Right lobe of liver (tissue), 4 donors: Measurements from ENCODE around the gene SIGMAR1.

Experiments
- POLR2A ChIP-seq: fragments of 450-650 bp; IDR thresholded peaks from one replicate; pipeline ENCODE4 v1.6.1; 2017; ENCODE audit warnings: antibody characterized with exemption, mild to moderate bottlenecking
- TF ChIP-seq, protein P1 (sequence below), 4 donors: fragments of 200-600 bp in 3 of 4; fragments of 450-650 bp in 1 of 4; IDR thresholded peaks; one replicate each; pipeline versions ENCODE4 v1.5.1 to v1.8.0; 2016 to 2022; ENCODE audit warnings: antibody characterized with exemption in 4 of 4, mild to moderate bottlenecking in 2 of 4
- donor health status: DM: no; HTN: no; CAD: no.
- donor health status: DM: no; HTN: no; CAD: no.
- donor health status: DM: no; HTN: yes; CAD: no.

DNA sequence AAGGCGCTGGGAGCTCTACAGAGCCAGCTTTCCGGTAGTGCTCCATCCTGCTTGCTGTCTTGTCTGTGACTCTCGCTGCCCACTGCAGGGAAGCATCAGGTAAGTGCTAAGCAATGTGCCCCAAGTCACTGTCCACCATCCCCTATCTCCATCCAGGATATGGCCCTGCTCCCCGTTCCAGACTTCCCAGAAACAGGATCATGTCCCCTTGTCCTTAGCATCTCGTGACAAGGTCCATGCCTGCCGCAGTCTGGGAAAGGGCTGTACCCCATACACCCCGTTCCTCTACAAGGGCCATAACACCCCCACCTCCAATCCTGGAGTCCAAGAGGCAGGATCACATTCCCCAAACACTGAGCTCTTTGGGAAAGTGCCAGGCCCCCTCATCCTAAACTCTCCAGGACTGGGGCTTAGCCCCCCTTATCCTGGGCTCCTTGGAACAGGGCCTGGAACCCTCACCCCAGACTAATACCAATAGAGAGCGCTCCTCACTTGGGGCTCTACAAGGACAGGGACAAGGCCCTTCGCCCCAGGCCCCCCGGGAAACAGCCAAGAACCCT, 26.3 kb downstream of the SIGMAR1 start:
- TF ChIP-seq, protein P1, sequence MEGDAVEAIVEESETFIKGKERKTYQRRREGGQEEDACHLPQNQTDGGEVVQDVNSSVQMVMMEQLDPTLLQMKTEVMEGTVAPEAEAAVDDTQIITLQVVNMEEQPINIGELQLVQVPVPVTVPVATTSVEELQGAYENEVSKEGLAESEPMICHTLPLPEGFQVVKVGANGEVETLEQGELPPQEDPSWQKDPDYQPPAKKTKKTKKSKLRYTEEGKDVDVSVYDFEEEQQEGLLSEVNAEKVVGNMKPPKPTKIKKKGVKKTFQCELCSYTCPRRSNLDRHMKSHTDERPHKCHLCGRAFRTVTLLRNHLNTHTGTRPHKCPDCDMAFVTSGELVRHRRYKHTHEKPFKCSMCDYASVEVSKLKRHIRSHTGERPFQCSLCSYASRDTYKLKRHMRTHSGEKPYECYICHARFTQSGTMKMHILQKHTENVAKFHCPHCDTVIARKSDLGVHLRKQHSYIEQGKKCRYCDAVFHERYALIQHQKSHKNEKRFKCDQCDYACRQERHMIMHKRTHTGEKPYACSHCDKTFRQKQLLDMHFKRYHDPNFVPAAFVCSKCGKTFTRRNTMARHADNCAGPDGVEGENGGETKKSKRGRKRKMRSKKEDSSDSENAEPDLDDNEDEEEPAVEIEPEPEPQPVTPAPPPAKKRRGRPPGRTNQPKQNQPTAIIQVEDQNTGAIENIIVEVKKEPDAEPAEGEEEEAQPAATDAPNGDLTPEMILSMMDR (IDR thresholded peaks at IDR 0.05), result no peak
- no peak for TF ChIP-seq POLR2A
